ENCODE results near the gene TRIP13.

The TRIP13 gene

DNA sequence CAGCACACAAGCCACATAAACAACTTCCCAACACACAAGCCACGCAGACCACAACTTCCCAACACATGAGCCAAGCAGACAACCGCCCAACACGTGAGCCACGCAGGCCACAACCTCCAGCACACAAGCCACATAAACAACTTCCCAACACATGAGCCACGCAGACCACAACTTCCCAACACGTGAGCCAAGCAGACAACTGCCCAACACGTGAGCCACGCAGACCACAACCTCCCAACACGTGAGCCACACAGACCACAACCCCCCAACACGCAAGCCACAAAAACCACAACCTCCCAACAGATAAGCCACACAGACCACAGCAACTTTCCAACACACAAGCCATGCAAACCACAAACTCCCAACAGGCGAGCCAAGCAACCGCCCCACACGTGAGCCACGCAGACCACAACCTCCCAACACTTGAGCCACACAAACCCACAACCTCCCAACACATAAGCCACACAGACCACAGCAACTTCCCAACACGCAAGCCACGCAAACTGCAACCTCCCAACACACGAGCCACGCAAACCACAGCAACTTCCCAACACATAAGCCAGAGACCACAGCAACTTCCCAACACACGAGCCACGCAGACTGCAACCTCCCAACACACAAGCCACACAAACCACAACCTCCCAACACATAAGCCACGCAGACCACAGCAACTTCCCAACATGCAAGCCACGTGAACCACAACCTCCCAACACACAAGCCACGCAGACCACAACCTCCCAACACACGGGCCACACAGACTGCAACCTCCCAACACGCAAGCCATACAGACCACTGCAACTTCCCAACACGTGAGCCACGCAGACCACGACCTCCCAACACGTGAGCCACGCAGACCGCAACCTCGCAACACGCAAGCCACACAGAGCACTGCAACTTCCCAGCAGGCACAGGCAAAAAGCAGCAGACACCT lies 10.2 kb upstream of the TRIP13 start:
- H3K4me3 ChIP-seq (ENCODE audit: low read length) = no peak overlapping the region
- H3K36me3 ChIP-seq (ENCODE audit: control insufficient read depth, low read length) = peaks cover 78% of the 10 kb centered on the region
- no peaks in the 10 kb centered on the region for H3K9me2 ChIP-seq (replicated peaks; ENCODE audit: control insufficient read depth, low read length)
- peaks cover 67% of the 10 kb centered on the region for H3K79me2 ChIP-seq (ENCODE audit: control insufficient read depth, low read length)
- no peak overlapping the region for H3K27ac ChIP-seq (ENCODE audit: low read depth, low read length)
- TF ChIP-seq, protein P1, sequence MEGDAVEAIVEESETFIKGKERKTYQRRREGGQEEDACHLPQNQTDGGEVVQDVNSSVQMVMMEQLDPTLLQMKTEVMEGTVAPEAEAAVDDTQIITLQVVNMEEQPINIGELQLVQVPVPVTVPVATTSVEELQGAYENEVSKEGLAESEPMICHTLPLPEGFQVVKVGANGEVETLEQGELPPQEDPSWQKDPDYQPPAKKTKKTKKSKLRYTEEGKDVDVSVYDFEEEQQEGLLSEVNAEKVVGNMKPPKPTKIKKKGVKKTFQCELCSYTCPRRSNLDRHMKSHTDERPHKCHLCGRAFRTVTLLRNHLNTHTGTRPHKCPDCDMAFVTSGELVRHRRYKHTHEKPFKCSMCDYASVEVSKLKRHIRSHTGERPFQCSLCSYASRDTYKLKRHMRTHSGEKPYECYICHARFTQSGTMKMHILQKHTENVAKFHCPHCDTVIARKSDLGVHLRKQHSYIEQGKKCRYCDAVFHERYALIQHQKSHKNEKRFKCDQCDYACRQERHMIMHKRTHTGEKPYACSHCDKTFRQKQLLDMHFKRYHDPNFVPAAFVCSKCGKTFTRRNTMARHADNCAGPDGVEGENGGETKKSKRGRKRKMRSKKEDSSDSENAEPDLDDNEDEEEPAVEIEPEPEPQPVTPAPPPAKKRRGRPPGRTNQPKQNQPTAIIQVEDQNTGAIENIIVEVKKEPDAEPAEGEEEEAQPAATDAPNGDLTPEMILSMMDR (IDR thresholded peaks at IDR 0.05; ENCODE audit: low read depth, low read length, poor library complexity, severe bottlenecking) = no peak
- no peak for TF ChIP-seq EZH2phosphoT487 (IDR thresholded peaks at IDR 0.05; ENCODE audit: borderline replicate concordance, low read length)
- H3K27me3 ChIP-seq (ENCODE audit: control insufficient read depth, low read length) = no peaks in the 10 kb centered on the region
- H3K4me2 ChIP-seq (ENCODE audit: low read length) = no peak overlapping the region
- peaks cover 13% of the 10 kb centered on the region; the same call in 1 of the 2 replicates for H4K20me1 ChIP-seq (ENCODE audit: control insufficient read depth, insufficient read depth, low read depth, low read length)
- peaks cover 5% of the 10 kb centered on the region; the same call in 1 of the 2 replicates for H3F3A ChIP-seq (ENCODE audit: control insufficient read depth, insufficient read depth)
- H3K4me1 ChIP-seq (ENCODE audit: control insufficient read depth, low read length) = no peaks in the 10 kb centered on the region
- no peaks in the 10 kb centered on the region for H3K9me3 ChIP-seq (ENCODE audit: control insufficient read depth, insufficient read depth, low read length)

DNA sequence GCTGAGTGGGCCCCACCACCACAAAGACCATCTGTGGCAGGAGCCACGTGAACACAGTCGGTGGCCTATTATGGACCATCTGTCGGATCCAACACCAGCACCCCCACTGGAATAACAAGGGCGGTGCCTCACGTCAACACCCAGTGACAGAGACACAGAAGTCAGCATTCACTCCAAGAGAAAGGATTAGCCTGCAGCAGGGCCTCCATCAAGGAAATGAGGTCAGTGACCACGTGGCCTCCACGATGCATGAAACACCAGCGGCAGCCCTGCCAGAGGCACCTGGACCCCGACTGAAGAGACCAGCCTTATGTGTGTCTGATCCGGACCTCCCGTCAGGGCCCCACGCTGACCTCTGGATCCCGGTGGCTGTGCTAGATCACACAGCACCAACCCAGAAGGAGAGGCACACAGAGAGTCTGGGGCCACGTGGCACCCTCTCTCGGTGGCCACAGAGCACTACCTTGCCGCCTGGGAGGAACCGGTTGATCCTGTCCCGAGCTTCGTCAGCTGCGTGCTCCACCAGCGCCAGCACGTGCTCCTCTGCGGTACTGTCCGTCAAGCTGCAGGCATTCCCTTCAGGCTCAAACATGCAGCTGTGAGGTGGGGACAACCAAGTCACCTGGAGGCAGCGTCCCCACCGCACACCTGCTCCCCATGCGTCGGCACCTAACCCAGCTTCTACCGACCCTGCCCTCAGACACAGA lies 9.1 kb upstream of the TRIP13 start:
- TF ChIP-seq, protein P1 (IDR thresholded peaks at IDR 0.05; ENCODE audit: low read depth, low read length, poor library complexity, severe bottlenecking) = no peak
- TF ChIP-seq EZH2phosphoT487 (IDR thresholded peaks at IDR 0.05; ENCODE audit: borderline replicate concordance, low read length) = no peak
- Histone ChIP-seq H3F3A (ENCODE audit: control insufficient read depth, insufficient read depth) (peaks cover 5% of the 10 kb centered on the region; the same call in 1 of the 2 replicates), H3K9me2 (replicated peaks; ENCODE audit: control insufficient read depth, low read length) (no peaks in the 10 kb centered on the region), H3K9me3 (ENCODE audit: control insufficient read depth, insufficient read depth, low read length) (no peaks in the 10 kb centered on the region), H3K4me3 (ENCODE audit: low read length) (no peak overlapping the region), H3K79me2 (ENCODE audit: control insufficient read depth, low read length) (peaks cover 78% of the 10 kb centered on the region), H4K20me1 (ENCODE audit: control insufficient read depth, insufficient read depth, low read depth, low read length) (peaks cover 13% of the 10 kb centered on the region; the same call in 1 of the 2 replicates), H3K4me1 (ENCODE audit: control insufficient read depth, low read length) (no peaks in the 10 kb centered on the region), H3K4me2 (ENCODE audit: low read length) (no peak overlapping the region), H3K36me3 (ENCODE audit: control insufficient read depth, low read length) (peaks cover 80% of the 10 kb centered on the region), H3K27ac (ENCODE audit: low read depth, low read length) (no peak overlapping the region), H3K27me3 (ENCODE audit: control insufficient read depth, low read length) (no peaks in the 10 kb centered on the region)

DNA sequence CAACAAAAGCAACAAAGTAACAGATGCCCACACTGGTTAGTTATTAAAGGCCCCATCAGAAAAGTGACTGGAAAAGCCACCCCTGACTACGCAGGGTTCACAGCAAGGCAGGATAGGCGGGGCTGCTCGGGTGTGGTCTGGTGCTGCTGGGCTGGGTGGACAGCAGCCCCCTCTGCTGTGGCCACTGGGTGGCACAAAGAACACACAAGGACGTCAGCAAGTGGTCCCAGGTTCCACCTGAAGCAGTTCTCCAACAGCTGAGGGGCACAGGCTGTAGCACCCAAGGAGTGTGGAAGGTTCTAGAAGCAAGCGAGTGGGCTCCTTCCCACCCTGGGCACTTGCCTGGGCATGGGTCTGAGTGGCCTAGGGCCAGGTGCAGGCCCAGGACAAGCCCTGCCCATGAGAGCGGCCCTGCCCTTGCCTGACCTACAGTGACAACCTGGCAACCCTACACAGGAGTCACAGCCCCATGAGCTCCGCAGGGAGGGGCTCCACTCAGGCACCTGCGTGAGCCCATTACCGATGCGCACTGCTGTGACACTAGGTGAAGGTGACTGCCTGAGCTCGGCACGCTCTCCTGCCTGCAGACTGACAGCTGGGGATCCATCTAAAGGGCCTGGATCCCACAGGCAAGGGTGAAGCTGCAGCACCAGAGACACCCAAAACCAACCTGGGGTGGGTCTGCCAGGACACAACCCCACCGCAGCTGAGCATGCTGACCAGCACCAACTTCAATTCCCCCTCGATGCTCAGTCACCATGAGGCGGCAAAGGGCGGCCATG lies 8.1 kb upstream of the TRIP13 start:
- Histone ChIP-seq H3K4me1 (ENCODE audit: control insufficient read depth, low read length) (no peaks in the 10 kb centered on the region), H3K79me2 (ENCODE audit: control insufficient read depth, low read length) (peaks cover 87% of the 10 kb centered on the region), H4K20me1 (ENCODE audit: control insufficient read depth, insufficient read depth, low read depth, low read length) (peaks cover 13% of the 10 kb centered on the region; the same call in 1 of the 2 replicates)

More for the DNA sequence above, 8.1 kb upstream of the TRIP13 start:
- Histone ChIP-seq H3K36me3 (ENCODE audit: control insufficient read depth, low read length) (peaks cover 90% of the 10 kb centered on the region), H3K9me3 (ENCODE audit: control insufficient read depth, insufficient read depth, low read length) (no peaks in the 10 kb centered on the region), H3F3A (ENCODE audit: control insufficient read depth, insufficient read depth) (peaks cover 5% of the 10 kb centered on the region; the same call in 1 of the 2 replicates), H3K4me3 (ENCODE audit: low read length) (no peak overlapping the region), H3K4me2 (ENCODE audit: low read length) (no peak overlapping the region), H3K27ac (ENCODE audit: low read depth, low read length) (no peak overlapping the region), H3K27me3 (ENCODE audit: control insufficient read depth, low read length) (no peaks in the 10 kb centered on the region), H3K9me2 (replicated peaks; ENCODE audit: control insufficient read depth, low read length) (no peaks in the 10 kb centered on the region)
- no peak for TF ChIP-seq EZH2phosphoT487 (IDR thresholded peaks at IDR 0.05; ENCODE audit: borderline replicate concordance, low read length)
- TF ChIP-seq, protein P1 (IDR thresholded peaks at IDR 0.05; ENCODE audit: low read depth, low read length, poor library complexity, severe bottlenecking) = no peak
